H9 (cell line): ENCODE results near the gene TMIE. TPM values are rescaled to one million over a fixed set of nuclear protein-coding genes. Genes with fewer than 3 reads are reported as not detected.

Source experiments
- DNase-seq: peaks from one replicate; pipeline ENCODE4 v3.0.0-alpha.2; 2017
- H2AFZ ChIP-seq: one replicate; pipeline ENCODE4 v1.6.1; 2013; ENCODE audit warnings: mild to moderate bottlenecking, low read length, control low read depth, moderate library complexity
- H2AK5ac ChIP-seq: 2 replicates; pipeline ENCODE4 v1.6.1; 2013; ENCODE audit warnings: low read length, control low read depth, mixed read lengths; ENCODE audit not compliant: insufficient read length
- H2BK120ac ChIP-seq: one replicate; pipeline ENCODE4 v1.6.1; 2013; ENCODE audit warnings: low read depth, mild to moderate bottlenecking, low read length, control low read depth, inconsistent platforms; ENCODE audit not compliant: poor library complexity, severe bottlenecking
- H2BK12ac ChIP-seq: 2 replicates; pipeline ENCODE4 v1.6.1; 2013; ENCODE audit warnings: low read length, control low read depth, mixed read lengths, low read depth; ENCODE audit not compliant: insufficient read length
- H2BK15ac ChIP-seq: 2 replicates; pipeline ENCODE4 v1.6.1; 2013; ENCODE audit warnings: low read depth, low read length, control low read depth
- H2BK20ac ChIP-seq: one replicate; pipeline ENCODE4 v1.6.1; 2013; ENCODE audit warnings: low read depth, mild to moderate bottlenecking, low read length, control low read depth, inconsistent platforms; ENCODE audit not compliant: poor library complexity, severe bottlenecking
- H2BK5ac ChIP-seq: 2 replicates; pipeline ENCODE4 v1.6.1; 2013; ENCODE audit warnings: low read length, control low read depth, mixed read lengths; ENCODE audit not compliant: insufficient read length
- H3K14ac ChIP-seq: 2 replicates; pipeline ENCODE4 v1.6.1; 2013; ENCODE audit warnings: low read length, control low read depth; ENCODE audit not compliant: insufficient read depth
- H3K18ac ChIP-seq: 2 replicates; pipeline ENCODE4 v1.6.1; 2013; ENCODE audit warnings: low read depth, mild to moderate bottlenecking, mixed read lengths, low read length, control low read depth; ENCODE audit not compliant: insufficient read length
- H3K23ac ChIP-seq: 2 replicates; pipeline ENCODE4 v1.6.1; 2013; ENCODE audit warnings: low read length, control low read depth, mixed read lengths, low read depth; ENCODE audit not compliant: insufficient read length
- H3K23me2 ChIP-seq: 2 replicates; pipeline ENCODE4 v1.6.1; 2013; ENCODE audit warnings: low read depth, mild to moderate bottlenecking, mixed read lengths, low read length, control low read depth; ENCODE audit not compliant: insufficient read length, poor library complexity, severe bottlenecking
- H3K27ac ChIP-seq: 2 replicates; pipeline ENCODE4 v1.5.1; 2013; ENCODE audit warnings: low read length, control low read depth, mixed read lengths, low read depth; ENCODE audit not compliant: insufficient read length
- H3K27me3 ChIP-seq: 2 replicates; pipeline ENCODE4 v1.6.1; 2013; ENCODE audit warnings: low read length, control low read depth, inconsistent platforms; ENCODE audit not compliant: insufficient read depth
- H3K4ac ChIP-seq: 2 replicates; pipeline ENCODE4 v1.6.1; 2013; ENCODE audit warnings: low read depth, mild to moderate bottlenecking, control low read depth, inconsistent platforms, low read length, moderate library complexity
- H3K4me1 ChIP-seq: 2 replicates; pipeline ENCODE4 v1.6.1; 2013; ENCODE audit warnings: low read length, control low read depth, inconsistent platforms; ENCODE audit not compliant: insufficient read depth
- H3K4me2 ChIP-seq: 2 replicates; pipeline ENCODE4 v1.6.1; 2013; ENCODE audit warnings: low read length, control low read depth, mixed read lengths; ENCODE audit not compliant: insufficient read length, insufficient read depth
- H3K56ac ChIP-seq: 2 replicates; pipeline ENCODE4 v1.6.1; 2013; ENCODE audit warnings: low read depth, mild to moderate bottlenecking, mixed read lengths, low read length, control low read depth; ENCODE audit not compliant: insufficient read length
- H3K79me1 ChIP-seq: 2 replicates; pipeline ENCODE4 v1.6.1; 2013; ENCODE audit warnings: low read depth, mild to moderate bottlenecking, moderate library complexity, low read length, control low read depth, inconsistent platforms; ENCODE audit not compliant: insufficient read depth, poor library complexity, severe bottlenecking
- H3K79me2 ChIP-seq: 2 replicates; pipeline ENCODE4 v1.6.1; 2013; ENCODE audit warnings: low read length, control low read depth, inconsistent platforms; ENCODE audit not compliant: insufficient read depth
- H3K9ac ChIP-seq: 2 replicates; pipeline ENCODE4 v1.6.1; 2013; ENCODE audit warnings: low read length, control low read depth, mixed read lengths; ENCODE audit not compliant: insufficient read length; ENCODE audit errors: extremely low read depth
- H3K9me3 ChIP-seq: one replicate; pipeline ENCODE4 v1.6.1; 2013; ENCODE audit warnings: low read depth, low read length, inconsistent platforms; ENCODE audit not compliant: control insufficient read depth
- H3T11ph ChIP-seq: one replicate; pipeline ENCODE4 v1.6.1; 2013; ENCODE audit warnings: mild to moderate bottlenecking, low read length, control low read depth, inconsistent platforms
- H4K20me1 ChIP-seq: one replicate; pipeline ENCODE4 v1.6.1; 2013; ENCODE audit not compliant: control insufficient read depth, insufficient read length, insufficient read depth
- H4K5ac ChIP-seq: 2 replicates; pipeline ENCODE4 v1.6.1; 2013; ENCODE audit warnings: low read depth, mild to moderate bottlenecking, mixed read lengths, low read length, control low read depth; ENCODE audit not compliant: insufficient read length
- H4K8ac ChIP-seq: replicated peaks from 2 replicates; pipeline ENCODE4 v1.6.1; 2013; ENCODE audit warnings: low read length, control low read depth, mixed read lengths, low read depth; ENCODE audit not compliant: insufficient read length
- H4K91ac ChIP-seq: 2 replicates; pipeline ENCODE4 v1.6.1; 2013; ENCODE audit warnings: low read depth, mild to moderate bottlenecking, moderate library complexity, mixed read lengths, low read length, control low read depth; ENCODE audit not compliant: insufficient read length
- H3K27ac Mint-ChIP-seq, 3 experiments: 2 replicates in 2 of 3; 3 replicates in 1 of 3; pipeline ENCODE4 v1.8.0; 2020 to 2021; ENCODE audit warnings: mixed read lengths in 3 of 3, mild to moderate bottlenecking in 1 of 3, moderate library complexity in 1 of 3
- H3K27me3 Mint-ChIP-seq: 2 replicates; pipeline ENCODE4 v1.8.0; 2021; ENCODE audit warnings: low read depth, mild to moderate bottlenecking, moderate library complexity, mixed read lengths
- H3K36me3 Mint-ChIP-seq, 3 experiments: 2 replicates in 2 of 3; 3 replicates in 1 of 3; pipeline ENCODE4 v1.8.0; 2020 to 2021; ENCODE audit warnings: low read depth in 3 of 3, mixed read lengths in 3 of 3; ENCODE audit not compliant: insufficient read depth in 1 of 3
- H3K4me1 Mint-ChIP-seq, 2 experiments: 2 replicates each; pipeline ENCODE4 v1.8.0; 2020; ENCODE audit warnings: mixed read lengths in 2 of 2
- H3K4me3 Mint-ChIP-seq, 2 experiments: 2 replicates in 1 of 2; 3 replicates in 1 of 2; pipeline ENCODE4 v1.8.0; 2020 to 2021; ENCODE audit warnings: mild to moderate bottlenecking in 2 of 2, mixed read lengths in 2 of 2, moderate library complexity in 1 of 2
- H3K9me3 Mint-ChIP-seq, 2 experiments: 2 replicates in 1 of 2; 3 replicates in 1 of 2; pipeline ENCODE4 v1.8.0; 2020; ENCODE audit warnings: mild to moderate bottlenecking in 2 of 2, mixed read lengths in 2 of 2, moderate library complexity in 1 of 2
- WGBS: extraction: QIAGEN DNeasy Blood & Tissue Kit; methylation state at CpG from one replicate; pipeline ENCODE4 v1.1.7; 2013; ENCODE audit warnings: missing lambda C conversion rate, low lambda C conversion rate, mixed read lengths; ENCODE audit not compliant: insufficient read length; ENCODE audit errors: extremely low coverage; 5-methylcytosine and 5-hydroxymethylcytosine counted together
- total RNA-seq: library from RNA; stranded (reverse); gene quantifications from 2 replicates; pipeline ENCODE4 v1.2.1, GENCODE V29; 2021
- TF ChIP-seq, protein P1 (sequence below): fragments of 200-600 bp; sonication (generic); conservative IDR thresholded peaks from 3 replicates; pipeline ENCODE4 v1.8.0; 2021; ENCODE audit warnings: antibody characterized with exemption, mild to moderate bottlenecking

TMIE gene
- total RNA-seq, 1 experiment from 2014 or later: 0.63 TPM

DNA sequence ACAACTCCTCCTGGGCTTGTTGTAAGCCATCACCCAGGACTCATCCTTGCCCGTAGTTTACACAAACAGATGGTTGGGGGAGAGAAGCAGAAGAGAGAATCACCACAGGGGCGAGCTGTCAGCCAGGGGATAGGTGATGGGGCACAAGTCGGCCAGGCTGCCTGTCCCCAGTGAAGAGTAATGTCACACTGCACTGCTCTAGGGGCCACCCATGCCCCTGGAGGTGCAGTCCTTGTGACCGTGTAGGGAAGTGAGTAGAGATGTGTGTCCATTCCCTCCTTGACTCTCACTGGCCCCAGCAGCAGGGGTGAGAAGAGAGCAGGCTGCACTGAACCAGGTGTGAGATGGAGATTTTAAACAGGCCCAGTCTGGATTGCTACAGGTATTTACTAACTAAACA, 33.6 kb downstream of the TMIE start:
- Histone ChIP-seq H4K91ac (no peak overlapping the region), H2BK15ac (no peak overlapping the region), H4K20me1 (no peaks in the 10 kb centered on the region), H3K56ac (no peak overlapping the region), H2BK120ac (no peak overlapping the region), H2AK5ac (no peak overlapping the region), H3K4me2 (no peak overlapping the region), H3K18ac (no peak overlapping the region), H3K14ac (no peak overlapping the region), H3K4me1 (no peaks in the 10 kb centered on the region), H2BK20ac (no peak overlapping the region), H3T11ph (no peak overlapping the region), H3K79me1 (no peaks in the 10 kb centered on the region), H3K9ac (no peak overlapping the region), H2BK12ac (no peak overlapping the region), H3K9me3 (no peaks in the 10 kb centered on the region), H3K23ac (no peak overlapping the region), H2AFZ (no peak overlapping the region), H3K27me3 (no peaks in the 10 kb centered on the region), H4K8ac (no peak overlapping the region), H3K4ac (no peak overlapping the region), H3K79me2 (no peaks in the 10 kb centered on the region), H3K23me2 (no peaks in the 10 kb centered on the region), H2BK5ac (no peak overlapping the region), H3K27ac (no peak overlapping the region), H4K5ac (no peak overlapping the region)
- TF ChIP-seq, protein P1, sequence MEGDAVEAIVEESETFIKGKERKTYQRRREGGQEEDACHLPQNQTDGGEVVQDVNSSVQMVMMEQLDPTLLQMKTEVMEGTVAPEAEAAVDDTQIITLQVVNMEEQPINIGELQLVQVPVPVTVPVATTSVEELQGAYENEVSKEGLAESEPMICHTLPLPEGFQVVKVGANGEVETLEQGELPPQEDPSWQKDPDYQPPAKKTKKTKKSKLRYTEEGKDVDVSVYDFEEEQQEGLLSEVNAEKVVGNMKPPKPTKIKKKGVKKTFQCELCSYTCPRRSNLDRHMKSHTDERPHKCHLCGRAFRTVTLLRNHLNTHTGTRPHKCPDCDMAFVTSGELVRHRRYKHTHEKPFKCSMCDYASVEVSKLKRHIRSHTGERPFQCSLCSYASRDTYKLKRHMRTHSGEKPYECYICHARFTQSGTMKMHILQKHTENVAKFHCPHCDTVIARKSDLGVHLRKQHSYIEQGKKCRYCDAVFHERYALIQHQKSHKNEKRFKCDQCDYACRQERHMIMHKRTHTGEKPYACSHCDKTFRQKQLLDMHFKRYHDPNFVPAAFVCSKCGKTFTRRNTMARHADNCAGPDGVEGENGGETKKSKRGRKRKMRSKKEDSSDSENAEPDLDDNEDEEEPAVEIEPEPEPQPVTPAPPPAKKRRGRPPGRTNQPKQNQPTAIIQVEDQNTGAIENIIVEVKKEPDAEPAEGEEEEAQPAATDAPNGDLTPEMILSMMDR: no peak
- no peak overlapping the region for H3K4me3 Mint-ChIP-seq
- H3K36me3 Mint-ChIP-seq: no peaks in the 10 kb centered on the region; a peak in 1 of 7 replicates
- H3K4me1 Mint-ChIP-seq: no peaks in the 10 kb centered on the region
- WGBS: no CpG with 5 or more reads among the region's 4 CpGs
- DNase-seq: peak; percentile 22
- no peaks in the 10 kb centered on the region for H3K9me3 Mint-ChIP-seq
- peaks cover 7% of the 10 kb centered on the region for H3K27me3 Mint-ChIP-seq
- peak overlapping the region in 1 of 3 experiments; percentile 36; a peak in 1 of 7 replicates for H3K27ac Mint-ChIP-seq
